ENCODE results near the gene GLI3.

GRCh38 chr7:42161719-42162118 is 75.3 kb downstream of the GLI3 start:
- TF ChIP-seq CTCF (IDR thresholded peaks at IDR 0.05) (no peak), EP300 (IDR thresholded peaks at IDR 0.05) (no peak)

All from tibial nerve (tissue), 4 donors.